K562 (cell line): ENCODE data around the gene PHOX2A. TPM values are rescaled to one million over a fixed set of nuclear protein-coding genes. Genes with fewer than 3 reads are reported as not detected.

Experiments
- ARID1B ChIP-seq: fragments of 450-650 bp; IDR thresholded peaks from 2 replicates; pipeline ENCODE4 v1.6.1; 2016; ENCODE audit warnings: antibody characterized with exemption, mild to moderate bottlenecking, inconsistent platforms
- ATF6 ChIP-seq: sonication (generic); formaldehyde crosslinking; IDR thresholded peaks from 2 replicates; pipeline ENCODE4 v1.4.0; 2020; ENCODE audit warnings: mild to moderate bottlenecking, missing genetic modification reagents
- BRD9 ChIP-seq: fragments of 450-650 bp; IDR thresholded peaks from 2 replicates; pipeline ENCODE4 v1.6.1; 2018; ENCODE audit warnings: low read depth; ENCODE audit not compliant: partially characterized antibody
- CREB3L1 ChIP-seq: fragments of 450-650 bp; IDR thresholded peaks from 2 replicates; pipeline ENCODE4 v1.6.1; 2014; ENCODE audit warnings: low read depth, mild to moderate bottlenecking, moderate library complexity, borderline replicate concordance
- DPF2 ChIP-seq: fragments of 450-650 bp; IDR thresholded peaks from 2 replicates; pipeline ENCODE4 v1.6.1; 2016
- EGR1 ChIP-seq: fragments of 450-650 bp; conservative IDR thresholded peaks from 2 replicates; pipeline ENCODE4 v1.6.1; 2017; ENCODE audit warnings: mild to moderate bottlenecking
- FUS ChIP-seq: fragments of 200-400 bp; formaldehyde crosslinking; optimal IDR thresholded peaks from 2 replicates; pipeline ENCODE3; 2017; ENCODE audit warnings: low read depth, low read length
- MTA1 ChIP-seq: fragments of 450-650 bp; IDR thresholded peaks from 2 replicates; pipeline ENCODE4 v1.6.1; 2017; ENCODE audit warnings: borderline replicate concordance
- NFATC3 ChIP-seq: fragments of 450-650 bp; IDR thresholded peaks from 2 replicates; pipeline ENCODE4 v1.6.1; 2017; ENCODE audit warnings: mild to moderate bottlenecking
- PYGO2 ChIP-seq: fragments of 450-650 bp; IDR thresholded peaks from 2 replicates; pipeline ENCODE4 v1.6.1; 2016; ENCODE audit warnings: mild to moderate bottlenecking, missing genetic modification characterization, moderate library complexity, missing compliant biosample characterization
- SFPQ ChIP-seq: fragments of 200-400 bp; formaldehyde crosslinking; IDR thresholded peaks from 2 replicates; pipeline ENCODE4 v1.6.1; 2017; ENCODE audit warnings: mild to moderate bottlenecking, low read depth, low read length, moderate library complexity
- SMC3 ChIP-seq: conservative IDR thresholded peaks from 2 replicates; pipeline ENCODE4 v1.6.1; 2011; ENCODE audit warnings: low read depth, low read length, improper control_type of control experiment; ENCODE audit not compliant: insufficient read depth
- TCF3 ChIP-seq: sonication (generic); formaldehyde crosslinking; IDR thresholded peaks from 2 replicates; pipeline ENCODE4 v1.4.0; 2020; ENCODE audit warnings: mild to moderate bottlenecking, missing genetic modification reagents
- TGIF2 ChIP-seq: sonication (generic); formaldehyde crosslinking; IDR thresholded peaks from 2 replicates; pipeline ENCODE4 v1.8.1; 2022; ENCODE audit warnings: mild to moderate bottlenecking, missing genetic modification reagents, moderate library complexity
- ZNF133 ChIP-seq: fragments of 250-450 bp; sonication (Bioruptor Pico); IDR thresholded peaks from 2 replicates; pipeline ENCODE4 v1.4.0; 2020; ENCODE audit warnings: mild to moderate bottlenecking
- ZNF3 ChIP-seq: fragments of 250-450 bp; sonication (Bioruptor Pico); IDR thresholded peaks from 2 replicates; pipeline ENCODE4 v1.5.0; 2021; ENCODE audit warnings: mild to moderate bottlenecking, moderate library complexity
- ZNF766 ChIP-seq: fragments of 200-800 bp; sonication (Bioruptor generic); conservative IDR thresholded peaks from 2 replicates; pipeline ENCODE4 v1.6.1; 2016; ENCODE audit warnings: missing genetic modification characterization, missing compliant biosample characterization
- polyA plus RNA-seq, 8 experiments: library from polyadenylated mRNA; depleted of rRNA in 4 of 8; stranded (reverse) in 5 of 8; unstranded in 3 of 8; fragments of >200 nt; fragmentation: Nextera tagmentation in 2 of 8; fragmentation: Illumina TruSeq in 1 of 8; extraction: Ambion mirVana in 2 of 8; extraction: Trizol in 1 of 8; gene quantifications; 2 replicates each; pipeline versions ENCODE4 v1.2.1 to v1.2.3, GENCODE V29; 2011 to 2014; ENCODE audit warnings: inconsistent platforms in 1 of 8, missing spikeins in 1 of 8
- total RNA-seq, 7 experiments: library from RNA; depleted of rRNA in 6 of 7; stranded (reverse); fragments of >200 nt in 6 of 7; fragmentation: Illumina TruSeq in 2 of 7; extraction: Trizol in 2 of 7; gene quantifications; 2 replicates each; pipeline versions ENCODE4 v1.2.1 to v1.2.3, GENCODE V29; 2011 to 2021; ENCODE audit warnings: low replicate concordance in 1 of 7

Gene PHOX2A
- total and polyA plus RNA-seq, 9 of the 15 experiments (the other 6 are each of a cell fraction or from before 2014, with no cell fraction given), result not detected

GRCh38 chr11:72263361-72263760 is 19.4 kb upstream of the PHOX2A start (continued):
- TF ChIP-seq ZNF3 (CRISPR knock-in tag) (no peak), BRD9 (no peak), TCF3 (CRISPR knock-in tag) (peak; percentile 68), DPF2 (peak; percentile 81), SFPQ (no peak), EGR1 (peak; percentile 59), PYGO2 (tag) (no peak), FUS (no peak), ZNF766 (CRISPR knock-in tag) (0 out of 2 replicates have a peak, but pooled peaks have one; percentile 37), CREB3L1 (no peak), MTA1 (no peak), NFATC3 (no peak), TGIF2 (CRISPR knock-in tag) (no peak), ATF6 (no peak), ZNF133 (CRISPR knock-in tag) (no peak), SMC3 (no peak), ARID1B (peak; percentile 71; the same call in 1 of the 2 replicates)
